HL-60 (cell line): ENCODE measurements around the gene VAT1L.

Experiments
- CTCF ChIP-seq: IDR thresholded peaks from one replicate; pipeline ENCODE4 v1.5.1; 2011; ENCODE audit warnings: low read length, control low read depth, inconsistent platforms; ENCODE audit not compliant: insufficient read depth
- GABPA ChIP-seq: IDR thresholded peaks from 2 replicates; pipeline ENCODE4 v1.6.1; 2012; ENCODE audit warnings: low read depth
- POLR2AphosphoS5 ChIP-seq: IDR thresholded peaks from 2 replicates; pipeline ENCODE4 v1.6.1; 2012; ENCODE audit warnings: low read depth

- TF ChIP-seq CTCF = no peak
- TF ChIP-seq POLR2AphosphoS5 = no peak
- TF ChIP-seq GABPA = no peak
Observed at GRCh38 chr16:77820340-77820739, 32.0 kb downstream of the VAT1L start.
